Tibial artery (tissue), 4 donors: Measurements from ENCODE around the gene RASSF8.
A peak's percentile ranks its signal among the peaks of the same experiment; 100 is the strongest.

Experiments used
- DNase-seq, 2 donors: peaks; one replicate each; pipeline ENCODE4 v3.0.0-alpha.2; 2019
- H3K27ac ChIP-seq, 2 donors: fragments of 200-600 bp; sonication (generic) in 1 of 2; 1 replicate in 1 of 2; 2 replicates in 1 of 2; pipeline ENCODE4 v1.5.1; 2018 to 2019; ENCODE audit warnings: mild to moderate bottlenecking in 1 of 2
- H3K27me3 ChIP-seq, 2 donors: fragments of 200-600 bp; sonication (generic) in 1 of 2; one replicate each; pipeline versions ENCODE4 v1.5.1 to v1.6.0; 2016 to 2019
- H3K36me3 ChIP-seq, 3 donors: fragments of 200-600 bp; sonication (generic) in 2 of 3; one replicate each; pipeline ENCODE4 v1.5.1; 2016 to 2019; ENCODE audit warnings: mild to moderate bottlenecking in 2 of 3
- H3K4me1 ChIP-seq, 4 donors: fragments of 200-600 bp; sonication (generic) in 2 of 4; 1 replicate in 3 of 4; 2 replicates in 1 of 4; pipeline ENCODE4 v1.5.1; 2016 to 2019
- H3K4me3 ChIP-seq, 2 donors: fragments of 200-600 bp; sonication (generic) in 1 of 2; 1 replicate in 1 of 2; 2 replicates in 1 of 2; pipeline ENCODE4 v1.5.1; 2018 to 2019; ENCODE audit warnings: mild to moderate bottlenecking in 2 of 2
- H3K9me3 ChIP-seq, 3 donors: fragments of 200-600 bp; sonication (generic) in 1 of 3; one replicate each; pipeline ENCODE4 v1.5.1; 2016 to 2019
- CTCF ChIP-seq, 2 experiments: fragments of 200-600 bp in 1 of 2; fragments of 450-650 bp in 1 of 2; IDR thresholded peaks; one replicate each; pipeline ENCODE4 v1.5.1; 2017 to 2019; ENCODE audit warnings: antibody characterized with exemption in 2 of 2, mild to moderate bottlenecking in 1 of 2, moderate library complexity in 1 of 2
- intact Hi-C: fragments of 100-400 bp; cut with DNase I; formaldehyde crosslinking; loops from one replicate; pipeline ENCODE4 v1.15.0; 2023; ENCODE audit warnings: low total_unique reads

RASSF8 gene

DNA sequence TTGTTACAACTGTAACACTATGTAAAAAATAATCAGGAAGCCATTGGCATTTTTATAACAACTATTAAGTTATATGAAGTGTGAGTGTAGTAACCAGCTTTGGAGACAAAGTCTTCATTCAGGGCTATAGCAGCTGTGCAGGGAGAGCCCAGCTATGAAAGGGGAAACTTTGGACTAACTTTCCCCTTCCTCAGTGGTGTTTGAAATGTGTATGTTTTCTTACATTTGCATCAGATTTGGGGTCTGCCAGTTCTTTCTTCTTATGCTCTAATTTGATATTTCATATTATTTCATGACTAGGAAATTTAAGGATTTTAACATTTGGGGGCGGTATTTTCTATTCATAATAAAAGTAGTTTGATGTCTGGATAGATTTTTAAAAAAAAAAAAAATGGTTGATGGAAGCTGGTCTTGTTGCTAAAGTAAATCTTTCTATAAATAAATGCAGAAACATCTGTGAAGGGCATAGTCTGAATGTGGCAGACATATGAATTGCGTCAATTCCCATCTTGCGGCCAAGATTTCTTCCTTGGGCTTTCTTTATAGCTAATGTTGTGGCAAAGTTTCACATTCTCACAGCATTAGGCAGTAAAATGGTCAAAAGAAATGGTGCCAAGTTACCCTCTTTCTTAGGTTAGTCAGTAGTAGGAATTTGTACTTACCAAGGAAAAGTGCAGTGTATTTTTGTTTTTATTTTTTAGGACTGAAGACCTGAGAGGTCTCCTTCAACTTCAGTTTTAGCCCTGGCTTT lies 35.6 kb downstream of the RASSF8 start:
- TF ChIP-seq CTCF (IDR thresholded peaks at IDR 0.05): no peak
- Histone ChIP-seq H3K27ac (peak overlapping the region; percentile 54 to 55), H3K9me3 (no peaks in the 10 kb centered on the region), H3K36me3 (no peaks in the 10 kb centered on the region), H3K4me3 (no peak overlapping the region), H3K4me1 (peaks cover 0 to 60% (median 34%) of the 10 kb centered on the region in 4 donors), H3K27me3 (no peaks in the 10 kb centered on the region)
- no peak for DNase-seq
- intact Hi-C loops: no loop called here

DNA sequence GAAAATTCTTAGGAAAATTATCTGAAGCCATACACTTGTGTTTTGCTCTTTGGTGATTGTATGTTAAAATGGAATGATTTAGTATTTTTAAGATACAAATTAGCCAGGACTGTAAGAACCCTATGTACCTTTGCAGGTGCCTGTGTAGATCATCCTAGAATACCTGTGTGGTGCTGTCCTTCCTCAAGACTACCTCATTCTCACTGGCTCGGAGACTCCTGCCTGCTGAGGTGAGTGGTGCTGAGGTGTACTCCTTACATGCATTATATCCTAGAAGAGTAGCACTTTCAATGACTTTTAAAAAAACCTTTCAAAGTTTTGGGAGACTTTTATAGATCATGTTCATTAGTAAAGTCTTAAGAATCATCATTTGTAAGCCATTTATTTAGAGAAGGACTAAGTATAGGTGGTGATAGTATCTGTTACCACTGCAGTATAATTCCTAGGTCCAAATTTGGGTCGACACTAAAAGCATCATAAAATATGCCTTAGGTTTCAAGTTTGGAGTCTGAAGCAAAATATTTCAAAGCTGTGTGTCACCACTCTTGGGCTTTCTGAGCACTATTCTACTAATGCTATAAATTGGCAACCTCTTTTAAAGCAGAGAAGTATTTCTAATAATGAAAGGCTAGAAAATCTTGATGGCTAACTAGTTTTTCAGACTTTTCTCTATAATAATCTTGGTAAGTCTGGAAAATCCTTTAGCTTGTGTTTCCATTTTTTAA lies 36.6 kb downstream of the RASSF8 start:
- Histone ChIP-seq H3K36me3 (no peaks in the 10 kb centered on the region), H3K9me3 (no peaks in the 10 kb centered on the region), H3K4me3 (no peak overlapping the region), H3K27me3 (no peaks in the 10 kb centered on the region), H3K27ac (peak overlapping the region; percentile 54 to 55), H3K4me1 (peaks cover 0 to 60% (median 35%) of the 10 kb centered on the region in 4 donors)
- DNase-seq: no peak
- intact Hi-C loops: loop anchor here (5.0 kb wide), 1 partner anchor 33 kb away; no protein-coding TSS in a partner anchor
- TF ChIP-seq CTCF (IDR thresholded peaks at IDR 0.05): no peak

GRCh38 chr12:25995906-25996305 lies 37.4 kb downstream of the RASSF8 start:
- Histone ChIP-seq H3K27ac (peak overlapping the region in 1 of 2 donors; percentile 55), H3K9me3 (no peaks in the 10 kb centered on the region), H3K4me3 (no peak overlapping the region), H3K36me3 (no peaks in the 10 kb centered on the region), H3K27me3 (no peaks in the 10 kb centered on the region), H3K4me1 (peaks cover 0 to 60% (median 34%) of the 10 kb centered on the region in 4 donors)
- DNase-seq: no peak
- intact Hi-C loops: loop anchor here (5.0 kb wide), 1 partner anchor 34 kb away; no protein-coding TSS in a partner anchor
- TF ChIP-seq CTCF (IDR thresholded peaks at IDR 0.05): no peak

GRCh38 chr12:25996677-25997076 lies 38.2 kb downstream of the RASSF8 start:
- intact Hi-C loops: loop anchor here (5.0 kb wide), 1 partner anchor 34 kb away; no protein-coding TSS in a partner anchor
- Histone ChIP-seq H3K9me3 (no peaks in the 10 kb centered on the region), H3K4me3 (no peak overlapping the region), H3K4me1 (peaks cover 0 to 60% (median 34%) of the 10 kb centered on the region in 4 donors), H3K27ac (no peak overlapping the region), H3K27me3 (no peaks in the 10 kb centered on the region), H3K36me3 (no peaks in the 10 kb centered on the region)
- DNase-seq: no peak
- TF ChIP-seq CTCF (IDR thresholded peaks at IDR 0.05): no peak

- Histone ChIP-seq H3K27ac (no peak overlapping the region), H3K4me3 (no peak overlapping the region), H3K4me1 (peaks cover 0 to 60% (median 34%) of the 10 kb centered on the region in 4 donors), H3K9me3 (no peaks in the 10 kb centered on the region), H3K36me3 (no peaks in the 10 kb centered on the region), H3K27me3 (no peaks in the 10 kb centered on the region)
- no peak for TF ChIP-seq CTCF (IDR thresholded peaks at IDR 0.05)
- DNase-seq: no peak
- intact Hi-C loops: loop anchor here (5.0 kb wide), 1 partner anchor 35 kb away; no protein-coding TSS in a partner anchor
Observed at GRCh38 chr12:25997201-25997963, 38.9 kb downstream of the RASSF8 start.
